Umbilical cord (tissue), 2 donors: ENCODE measurements around the gene SEC61A1. TPM values are rescaled to one million over a fixed set of nuclear protein-coding genes. Genes with fewer than 3 reads are reported as not detected.

Experiments
- DNase-seq: peaks from one replicate; pipeline ENCODE4 v3.0.0-alpha.2; 2015; ENCODE audit warnings: low spot score
- total RNA-seq: library from RNA; depleted of rRNA; stranded (reverse); fragments of >200 nt; gene quantifications from one replicate; pipeline ENCODE4 v1.2.3, GENCODE V29; 2014; ENCODE audit warnings: low replicate concordance; ENCODE audit not compliant: insufficient read depth

SEC61A1 gene
- total RNA-seq, 1 donor from 2014 or later = 147 TPM

DNA sequence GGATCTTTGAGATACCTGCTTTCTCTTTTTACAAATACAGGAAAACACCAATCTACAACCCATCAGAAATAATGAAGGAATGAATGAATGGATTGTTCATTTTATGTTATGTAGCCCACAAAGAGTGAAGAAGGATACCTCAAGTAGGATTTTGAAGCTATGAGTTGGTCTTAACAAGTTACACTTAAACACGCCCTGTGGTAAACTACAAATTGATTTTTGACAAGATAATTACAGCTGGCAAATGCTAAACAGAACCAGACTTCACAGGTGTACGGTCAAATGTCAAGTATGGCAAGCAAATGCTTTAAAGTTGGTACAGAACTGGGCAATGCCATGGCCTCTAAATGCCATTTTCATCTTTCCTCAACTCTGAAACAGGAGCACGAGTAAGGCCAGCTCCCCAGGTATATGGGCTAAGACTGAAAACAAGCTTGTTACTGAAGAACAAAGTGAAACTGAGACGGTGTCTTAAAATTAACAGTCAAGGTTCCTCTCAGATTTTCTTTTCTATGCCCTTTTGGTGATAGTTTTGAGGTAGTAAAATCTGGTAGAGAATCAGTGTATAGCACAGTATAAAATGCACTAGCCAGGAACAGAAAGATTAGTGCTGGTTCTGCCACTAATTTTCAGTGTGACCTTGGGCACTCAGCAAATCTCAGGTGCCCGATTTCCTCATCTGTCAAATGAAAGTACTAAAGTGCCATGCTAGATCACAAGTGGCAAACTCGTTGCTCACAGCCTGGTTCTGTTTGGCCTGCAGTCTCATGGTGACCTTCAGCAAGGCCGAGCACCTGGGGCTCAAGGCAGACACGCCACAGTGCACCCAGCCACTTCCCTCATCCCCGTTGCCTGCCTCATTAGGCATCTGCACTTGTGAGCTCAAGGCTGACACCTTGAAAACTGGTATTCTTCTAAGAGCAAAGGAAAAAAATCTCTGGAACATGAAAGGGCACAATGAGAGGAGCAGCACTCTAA, 61.9 kb downstream of the SEC61A1 start:
- no peak for DNase-seq

Other genes starting within 250 kb of the SEC61A1 start
- 35.2 TPM for gene MGLL, start 229.9 kb upstream of the SEC61A1 start, total RNA-seq
- gene KBTBD12, start 137.2 kb upstream of the SEC61A1 start, total RNA-seq = 7.2 TPM
- gene RUVBL1, start 71.4 kb downstream of the SEC61A1 start, total RNA-seq = 29.4 TPM
- gene EEFSEC, start 101.0 kb downstream of the SEC61A1 start, total RNA-seq = 9.6 TPM